Neural cell (in vitro differentiated cells): ENCODE measurements around the gene SLC6A7. TPM values are rescaled to one million over a fixed set of nuclear protein-coding genes. Genes with fewer than 3 reads are reported as not detected.

Experiments used
- H2AFZ ChIP-seq: fragments of 200-600, 300-800 bp; sonication (generic), shearing (Covaris generic); 2 replicates; pipeline ENCODE4 v1.6.0; 2014; ENCODE audit warnings: low read depth, mild to moderate bottlenecking, antibody characterized with exemption, low read length, moderate library complexity
- H3F3A ChIP-seq: fragments of 200-600 bp; shearing (Covaris generic); 2 replicates; pipeline ENCODE4 v1.6.1; 2016; ENCODE audit warnings: mild to moderate bottlenecking, moderate library complexity, mixed read lengths, antibody characterized with exemption, low read length; ENCODE audit not compliant: insufficient read depth, poor library complexity, severe bottlenecking
- H3K27ac ChIP-seq: fragments of 200-600, 300-800 bp; sonication (generic), shearing (Covaris generic); 2 replicates; pipeline ENCODE4 v1.5.1; 2014; ENCODE audit warnings: mild to moderate bottlenecking, low read length, moderate library complexity
- H3K27me3 ChIP-seq: fragments of 300-800, 200-600 bp; sonication (generic), shearing (Covaris generic); 2 replicates; pipeline ENCODE4 v1.6.0; 2014; ENCODE audit warnings: mild to moderate bottlenecking, low read depth, low read length, moderate library complexity; ENCODE audit not compliant: insufficient read depth
- H3K36me3 ChIP-seq: fragments of 300-800, 200-600 bp; sonication (generic), shearing (Covaris generic); 2 replicates; pipeline ENCODE4 v1.5.1; 2014; ENCODE audit warnings: mild to moderate bottlenecking, antibody characterized with exemption, low read length, moderate library complexity; ENCODE audit not compliant: insufficient read depth
- H3K4me2 ChIP-seq: fragments of 300-800, 200-600 bp; sonication (generic), shearing (Covaris generic); 2 replicates; pipeline ENCODE4 v1.6.0; 2014; ENCODE audit warnings: mild to moderate bottlenecking, low read length
- H3K4me3 ChIP-seq: fragments of 300-800, 200-600 bp; sonication (generic), shearing (Covaris generic); 2 replicates; pipeline ENCODE4 v1.5.1; 2014; ENCODE audit warnings: mild to moderate bottlenecking, low read length, moderate library complexity
- H3K79me2 ChIP-seq: fragments of 200-600 bp; shearing (Covaris generic); replicated peaks from 2 replicates; pipeline ENCODE4 v1.6.0; 2014; ENCODE audit warnings: mild to moderate bottlenecking, low read length, moderate library complexity; ENCODE audit not compliant: insufficient read depth
- H3K9ac ChIP-seq: fragments of 300-800, 200-600 bp; sonication (generic), shearing (Covaris generic); 2 replicates; pipeline ENCODE4 v1.6.1; 2016; ENCODE audit warnings: mild to moderate bottlenecking, low read length, mixed read lengths
- H3K9me2 ChIP-seq: fragments of 200-600 bp; shearing (Covaris generic); 2 replicates; pipeline ENCODE4 v1.6.1; 2016; ENCODE audit warnings: mild to moderate bottlenecking, low read length, mixed read lengths; ENCODE audit not compliant: insufficient read depth
- H3K9me3 ChIP-seq: fragments of 200-600, 300-800 bp; sonication (generic), shearing (Covaris generic); 2 replicates; pipeline ENCODE4 v1.6.1; 2016; ENCODE audit warnings: mild to moderate bottlenecking, mixed run types, low read length, moderate library complexity, mixed read lengths
- H4K20me1 ChIP-seq: fragments of 200-600 bp; shearing (Covaris generic); 2 replicates; pipeline ENCODE4 v1.6.1; 2016; ENCODE audit warnings: mild to moderate bottlenecking, mixed run types; ENCODE audit not compliant: insufficient read depth
- EP300 ChIP-seq: fragments of 450-650 bp; conservative IDR thresholded peaks from 2 replicates; pipeline ENCODE4 v1.6.1; 2014; ENCODE audit warnings: antibody characterized with exemption, mild to moderate bottlenecking, moderate library complexity; ENCODE audit not compliant: poor library complexity, severe bottlenecking
- EZH2 ChIP-seq: fragments of 200-600, 300-800 bp; shearing (Covaris generic), sonication (generic); IDR thresholded peaks from 2 replicates; pipeline ENCODE4 v1.6.1; 2014; ENCODE audit warnings: antibody characterized with exemption, low read length, borderline replicate concordance, mild to moderate bottlenecking; ENCODE audit not compliant: insufficient read depth, poor library complexity, severe bottlenecking
- MXI1 ChIP-seq: fragments of 450-650 bp; conservative IDR thresholded peaks from 2 replicates; pipeline ENCODE4 v1.6.1; 2014; ENCODE audit warnings: antibody characterized with exemption, mild to moderate bottlenecking; ENCODE audit not compliant: poor library complexity, severe bottlenecking
- POLR2AphosphoS5 ChIP-seq: IDR thresholded peaks from 2 replicates; pipeline ENCODE4 v1.6.1; 2012
- RAD21 ChIP-seq: fragments of 450-650 bp; conservative IDR thresholded peaks from 2 replicates; pipeline ENCODE4 v1.6.1; 2014; ENCODE audit warnings: antibody characterized with exemption, mild to moderate bottlenecking, moderate library complexity
- SMC3 ChIP-seq: fragments of 450-650 bp; conservative IDR thresholded peaks from 2 replicates; pipeline ENCODE4 v1.6.1; 2014; ENCODE audit warnings: antibody characterized with exemption, mild to moderate bottlenecking, moderate library complexity; ENCODE audit not compliant: poor library complexity
- TAF1 ChIP-seq: IDR thresholded peaks from 2 replicates; pipeline ENCODE4 v1.6.1; 2012; ENCODE audit warnings: low read depth
- polyA plus RNA-seq: library from polyadenylated mRNA; depleted of rRNA; stranded (reverse); fragments of >200 nt; gene quantifications from 2 replicates; pipeline ENCODE4 v1.2.3, GENCODE V29; 2014
- TF ChIP-seq, protein P1 (sequence below): fragments of 450-650 bp; IDR thresholded peaks from 2 replicates; pipeline ENCODE4 v1.5.1; 2014; ENCODE audit warnings: antibody characterized with exemption, mild to moderate bottlenecking, moderate library complexity; ENCODE audit not compliant: poor library complexity, severe bottlenecking
- TF ChIP-seq, protein P2 (sequence below): IDR thresholded peaks from 2 replicates; pipeline ENCODE4 v1.6.1; 2012; ENCODE audit warnings: borderline replicate concordance

The SLC6A7 gene
- polyA plus RNA-seq, 1 donor from 2014 or later: 4.6 TPM

- Histone ChIP-seq H2AFZ (no peak overlapping the region), H3K4me2 (no peak overlapping the region), H3K27ac (no peak overlapping the region), H3K27me3 (no peaks in the 10 kb centered on the region), H3K9me3 (no peaks in the 10 kb centered on the region), H3K9ac (no peak overlapping the region), H3K36me3 (peaks cover 10% of the 10 kb centered on the region), H3F3A (no peaks in the 10 kb centered on the region), H3K79me2 (no peaks in the 10 kb centered on the region), H4K20me1 (no peaks in the 10 kb centered on the region), H3K9me2 (no peaks in the 10 kb centered on the region), H3K4me3 (no peak overlapping the region)
- TF ChIP-seq MXI1 (no peak), POLR2AphosphoS5 (no peak), SMC3 (no peak)
- TF ChIP-seq, protein P1, sequence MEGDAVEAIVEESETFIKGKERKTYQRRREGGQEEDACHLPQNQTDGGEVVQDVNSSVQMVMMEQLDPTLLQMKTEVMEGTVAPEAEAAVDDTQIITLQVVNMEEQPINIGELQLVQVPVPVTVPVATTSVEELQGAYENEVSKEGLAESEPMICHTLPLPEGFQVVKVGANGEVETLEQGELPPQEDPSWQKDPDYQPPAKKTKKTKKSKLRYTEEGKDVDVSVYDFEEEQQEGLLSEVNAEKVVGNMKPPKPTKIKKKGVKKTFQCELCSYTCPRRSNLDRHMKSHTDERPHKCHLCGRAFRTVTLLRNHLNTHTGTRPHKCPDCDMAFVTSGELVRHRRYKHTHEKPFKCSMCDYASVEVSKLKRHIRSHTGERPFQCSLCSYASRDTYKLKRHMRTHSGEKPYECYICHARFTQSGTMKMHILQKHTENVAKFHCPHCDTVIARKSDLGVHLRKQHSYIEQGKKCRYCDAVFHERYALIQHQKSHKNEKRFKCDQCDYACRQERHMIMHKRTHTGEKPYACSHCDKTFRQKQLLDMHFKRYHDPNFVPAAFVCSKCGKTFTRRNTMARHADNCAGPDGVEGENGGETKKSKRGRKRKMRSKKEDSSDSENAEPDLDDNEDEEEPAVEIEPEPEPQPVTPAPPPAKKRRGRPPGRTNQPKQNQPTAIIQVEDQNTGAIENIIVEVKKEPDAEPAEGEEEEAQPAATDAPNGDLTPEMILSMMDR: no peak
Measured at GRCh38 chr5:150238646-150239045, 48.8 kb downstream of the SLC6A7 start.

DNA sequence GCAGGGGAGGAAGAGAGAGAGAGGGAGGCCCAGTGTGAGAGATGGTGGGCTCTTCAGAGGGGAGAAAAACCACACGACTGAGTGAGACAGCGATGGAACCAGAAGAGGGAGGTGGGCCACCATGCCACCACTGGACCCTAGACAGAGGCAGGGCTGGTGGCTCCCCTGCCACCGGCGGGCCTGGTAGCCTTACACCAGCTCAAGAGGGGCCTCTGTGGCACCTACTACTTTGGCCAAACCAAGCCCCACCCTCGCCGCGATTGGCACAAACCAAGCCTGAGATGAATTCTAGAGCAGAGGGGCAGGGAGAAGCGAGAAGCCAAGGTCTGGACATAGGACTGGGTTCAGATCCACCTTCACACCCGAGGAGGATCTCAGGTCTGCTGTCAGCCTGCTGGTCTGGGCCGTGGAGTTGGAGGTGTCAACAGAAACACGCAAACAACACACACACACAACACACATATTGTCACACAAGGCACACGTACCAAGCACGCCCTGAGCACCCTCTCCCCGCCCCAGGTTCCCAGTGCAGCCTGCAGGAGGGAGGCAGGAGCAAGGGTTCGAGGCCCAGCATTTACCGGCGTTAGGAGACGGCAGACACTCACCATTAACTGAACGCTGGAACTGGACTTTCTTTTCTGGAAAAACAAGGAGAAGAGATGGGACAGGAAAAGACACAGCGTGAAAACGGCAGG, 49.4 kb downstream of the SLC6A7 start:
- no peaks in the 10 kb centered on the region for H3K79me2 ChIP-seq
- no peak overlapping the region for H2AFZ ChIP-seq
- no peaks in the 10 kb centered on the region for H3K9me3 ChIP-seq
- H3F3A ChIP-seq: no peaks in the 10 kb centered on the region
- no peaks in the 10 kb centered on the region for H3K27me3 ChIP-seq
- H3K4me2 ChIP-seq: no peak overlapping the region
- no peak overlapping the region for H3K9ac ChIP-seq
- TF ChIP-seq, protein P2, sequence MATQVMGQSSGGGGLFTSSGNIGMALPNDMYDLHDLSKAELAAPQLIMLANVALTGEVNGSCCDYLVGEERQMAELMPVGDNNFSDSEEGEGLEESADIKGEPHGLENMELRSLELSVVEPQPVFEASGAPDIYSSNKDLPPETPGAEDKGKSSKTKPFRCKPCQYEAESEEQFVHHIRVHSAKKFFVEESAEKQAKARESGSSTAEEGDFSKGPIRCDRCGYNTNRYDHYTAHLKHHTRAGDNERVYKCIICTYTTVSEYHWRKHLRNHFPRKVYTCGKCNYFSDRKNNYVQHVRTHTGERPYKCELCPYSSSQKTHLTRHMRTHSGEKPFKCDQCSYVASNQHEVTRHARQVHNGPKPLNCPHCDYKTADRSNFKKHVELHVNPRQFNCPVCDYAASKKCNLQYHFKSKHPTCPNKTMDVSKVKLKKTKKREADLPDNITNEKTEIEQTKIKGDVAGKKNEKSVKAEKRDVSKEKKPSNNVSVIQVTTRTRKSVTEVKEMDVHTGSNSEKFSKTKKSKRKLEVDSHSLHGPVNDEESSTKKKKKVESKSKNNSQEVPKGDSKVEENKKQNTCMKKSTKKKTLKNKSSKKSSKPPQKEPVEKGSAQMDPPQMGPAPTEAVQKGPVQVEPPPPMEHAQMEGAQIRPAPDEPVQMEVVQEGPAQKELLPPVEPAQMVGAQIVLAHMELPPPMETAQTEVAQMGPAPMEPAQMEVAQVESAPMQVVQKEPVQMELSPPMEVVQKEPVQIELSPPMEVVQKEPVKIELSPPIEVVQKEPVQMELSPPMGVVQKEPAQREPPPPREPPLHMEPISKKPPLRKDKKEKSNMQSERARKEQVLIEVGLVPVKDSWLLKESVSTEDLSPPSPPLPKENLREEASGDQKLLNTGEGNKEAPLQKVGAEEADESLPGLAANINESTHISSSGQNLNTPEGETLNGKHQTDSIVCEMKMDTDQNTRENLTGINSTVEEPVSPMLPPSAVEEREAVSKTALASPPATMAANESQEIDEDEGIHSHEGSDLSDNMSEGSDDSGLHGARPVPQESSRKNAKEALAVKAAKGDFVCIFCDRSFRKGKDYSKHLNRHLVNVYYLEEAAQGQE: no peak
- TF ChIP-seq EZH2: no peak
- TF ChIP-seq MXI1: no peak
- no peak for TF ChIP-seq RAD21
- TF ChIP-seq TAF1: no peak
- TF ChIP-seq POLR2AphosphoS5: no peak
- TF ChIP-seq SMC3: no peak
- TF ChIP-seq, protein P1: no peak
- TF ChIP-seq EP300: no peak
- H3K4me3 ChIP-seq: no peak overlapping the region
- no peak overlapping the region for H3K27ac ChIP-seq
- peaks cover 5% of the 10 kb centered on the region for H3K36me3 ChIP-seq
- H4K20me1 ChIP-seq: no peaks in the 10 kb centered on the region
- no peaks in the 10 kb centered on the region for H3K9me2 ChIP-seq
